Mesenchymal stem cell (in vitro differentiated cells and primary cell): ENCODE results near the gene GALNT4.

ENCODE experiments used
- DNase-seq: peaks from one replicate; pipeline ENCODE4 v3.0.0-alpha.2; 2013
- H2AFZ ChIP-seq: one replicate; pipeline ENCODE4 v1.6.1; 2013; ENCODE audit warnings: low read depth, mild to moderate bottlenecking, control low read depth, inconsistent platforms, low read length, moderate library complexity
- H2AK5ac ChIP-seq: 2 replicates; pipeline ENCODE4 v1.6.1; 2013; ENCODE audit warnings: low read length, moderate library complexity, mild to moderate bottlenecking, inconsistent platforms; ENCODE audit not compliant: severe bottlenecking
- H2BK120ac ChIP-seq: one replicate; pipeline ENCODE4 v1.6.1; 2013; ENCODE audit warnings: low read depth, mild to moderate bottlenecking, inconsistent platforms, low read length, moderate library complexity
- H2BK12ac ChIP-seq, 2 experiments: one replicate each; pipeline ENCODE4 v1.6.1; 2013; ENCODE audit warnings: inconsistent platforms in 2 of 2, low read length in 2 of 2, mild to moderate bottlenecking in 2 of 2, moderate library complexity in 2 of 2, control low read depth in 1 of 2
- H2BK15ac ChIP-seq: one replicate; pipeline ENCODE4 v1.6.1; 2013; ENCODE audit warnings: mild to moderate bottlenecking, low read depth, inconsistent platforms; ENCODE audit not compliant: poor library complexity, severe bottlenecking
- H2BK5ac ChIP-seq: 2 replicates; pipeline ENCODE4 v1.6.1; 2013; ENCODE audit warnings: low read depth, mild to moderate bottlenecking, low read length, control low read depth, inconsistent platforms; ENCODE audit not compliant: poor library complexity, severe bottlenecking
- H3K14ac ChIP-seq, 2 experiments: one replicate each; pipeline ENCODE4 v1.6.1; 2013; ENCODE audit warnings: inconsistent platforms in 2 of 2, low read length in 2 of 2, control low read depth in 1 of 2, mild to moderate bottlenecking in 1 of 2, moderate library complexity in 1 of 2
- H3K18ac ChIP-seq, 2 experiments: one replicate each; pipeline ENCODE4 v1.6.1; 2013; ENCODE audit warnings: inconsistent platforms in 2 of 2, low read length in 2 of 2, control low read depth in 1 of 2, low read depth in 1 of 2, mild to moderate bottlenecking in 1 of 2
- H3K23ac ChIP-seq, 2 experiments: one replicate each; pipeline ENCODE4 v1.6.1; 2013; ENCODE audit warnings: inconsistent platforms in 2 of 2, low read length in 2 of 2, mild to moderate bottlenecking in 2 of 2, moderate library complexity in 2 of 2, control low read depth in 1 of 2
- H3K27ac ChIP-seq: 2 replicates; pipeline ENCODE4 v1.5.1; 2013; ENCODE audit warnings: mild to moderate bottlenecking, moderate library complexity, low read length, control low read depth, inconsistent platforms; ENCODE audit not compliant: poor library complexity, severe bottlenecking
- H3K27me3 ChIP-seq, 2 experiments: 2 replicates each; pipeline versions ENCODE4 v1.6.1 to v1.7.0; 2013; ENCODE audit warnings: low read length in 2 of 2, mild to moderate bottlenecking in 2 of 2, moderate library complexity in 2 of 2, control low read depth in 1 of 2, inconsistent platforms in 1 of 2; ENCODE audit not compliant: control insufficient read depth in 1 of 2, insufficient read depth in 1 of 2
- H3K36me3 ChIP-seq, 2 experiments: 2 replicates each; pipeline versions ENCODE4 v1.6.1 to v1.7.0; 2013; ENCODE audit warnings: low read length in 2 of 2, control low read depth in 1 of 2, inconsistent platforms in 1 of 2, low read depth in 1 of 2, mild to moderate bottlenecking in 1 of 2; ENCODE audit not compliant: insufficient read depth in 2 of 2, control insufficient read depth in 1 of 2
- H3K4ac ChIP-seq, 2 experiments: one replicate each; pipeline ENCODE4 v1.6.1; 2013; ENCODE audit warnings: inconsistent platforms in 2 of 2, low read length in 2 of 2, mild to moderate bottlenecking in 2 of 2, moderate library complexity in 2 of 2, control low read depth in 1 of 2, low read depth in 1 of 2
- H3K4me1 ChIP-seq: 2 replicates; pipeline ENCODE4 v1.6.1; 2013; ENCODE audit warnings: low read depth, low read length, control low read depth; ENCODE audit not compliant: control insufficient read depth, insufficient read depth
- H3K4me2 ChIP-seq: 2 replicates; pipeline ENCODE4 v1.6.1; 2013; ENCODE audit warnings: low read length, mild to moderate bottlenecking, inconsistent platforms; ENCODE audit not compliant: poor library complexity, severe bottlenecking
- H3K4me3 ChIP-seq, 2 experiments: 2 replicates each; pipeline versions ENCODE4 v1.5.1 to v1.7.0; 2013; ENCODE audit warnings: low read length in 2 of 2, mild to moderate bottlenecking in 2 of 2, control low read depth in 1 of 2, low read depth in 1 of 2; ENCODE audit not compliant: insufficient read depth in 1 of 2
- H3K79me1 ChIP-seq: replicated peaks from 2 replicates; pipeline ENCODE4 v1.6.1; 2013; ENCODE audit warnings: mild to moderate bottlenecking, control low read depth, low read length, inconsistent platforms; ENCODE audit not compliant: poor library complexity, severe bottlenecking
- H3K9ac ChIP-seq: 2 replicates; pipeline ENCODE4 v1.7.0; 2013; ENCODE audit warnings: mild to moderate bottlenecking, low read length, moderate library complexity
- H3K9me3 ChIP-seq: 2 replicates; pipeline ENCODE4 v1.7.0; 2013; ENCODE audit warnings: mild to moderate bottlenecking, low read length; ENCODE audit not compliant: control insufficient read depth
- H4K8ac ChIP-seq: one replicate; pipeline ENCODE4 v1.6.1; 2013; ENCODE audit warnings: inconsistent platforms, mild to moderate bottlenecking, low read length, moderate library complexity
- H4K91ac ChIP-seq: one replicate; pipeline ENCODE4 v1.6.1; 2013; ENCODE audit warnings: mild to moderate bottlenecking, low read length, inconsistent platforms
- WGBS: methylation state at CpG from one replicate; pipeline ENCODE4 v1.1.7; 2013; ENCODE audit warnings: mixed read lengths; 5-methylcytosine and 5-hydroxymethylcytosine counted together

Gene GALNT4

GRCh38 chr12:89538897-89539296 lies 14.3 kb upstream of the GALNT4 start:
- Histone ChIP-seq H2AK5ac (no peak overlapping the region), H3K36me3 (no peaks in the 10 kb centered on the region), H3K9ac (no peak overlapping the region), H3K27me3 (no peaks in the 10 kb centered on the region), H3K27ac (no peak overlapping the region), H3K4me3 (no peak overlapping the region), H3K4ac (no peak overlapping the region), H3K14ac (no peak overlapping the region), H4K91ac (no peak overlapping the region), H3K4me1 (no peaks in the 10 kb centered on the region), H2BK12ac (no peak overlapping the region), H3K18ac (no peak overlapping the region), H3K4me2 (no peak overlapping the region), H4K8ac (no peak overlapping the region), H2BK5ac (no peak overlapping the region), H3K23ac (no peak overlapping the region), H2AFZ (no peak overlapping the region), H3K79me1 (no peaks in the 10 kb centered on the region), H2BK15ac (no peak overlapping the region), H3K9me3 (no peaks in the 10 kb centered on the region), H2BK120ac (no peak overlapping the region)
- DNase-seq: no peak
- 82% methylated on average over 3 of the region's 4 CpGs for WGBS

DNA sequence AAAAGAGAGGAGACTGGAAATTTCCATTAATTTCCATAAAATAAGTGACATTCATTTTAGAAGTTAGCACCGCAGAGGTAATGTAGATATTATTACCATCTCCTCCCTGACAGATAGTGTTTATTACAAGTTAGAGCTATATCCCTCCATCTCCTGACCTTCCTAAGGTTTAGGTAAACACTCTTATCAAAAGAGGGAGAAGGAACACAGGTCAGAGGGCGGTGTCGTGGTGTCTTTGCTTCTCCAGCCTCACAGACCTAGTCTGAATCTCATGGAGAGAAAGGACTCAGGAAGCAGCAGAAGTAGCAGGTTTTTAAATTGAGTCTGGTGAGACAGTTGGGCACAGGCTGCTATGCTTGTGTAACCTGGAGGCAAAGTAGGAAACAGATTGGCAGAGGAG lies 12.8 kb upstream of the GALNT4 start:
- Histone ChIP-seq H3K14ac (no peak overlapping the region), H2AK5ac (no peak overlapping the region), H3K4ac (no peak overlapping the region), H3K4me2 (no peak overlapping the region), H3K18ac (no peak overlapping the region), H3K4me3 (no peak overlapping the region), H3K27ac (no peak overlapping the region), H2BK12ac (no peak overlapping the region), H3K9ac (no peak overlapping the region), H3K79me1 (no peaks in the 10 kb centered on the region), H3K23ac (no peak overlapping the region), H4K8ac (no peak overlapping the region), H3K9me3 (no peaks in the 10 kb centered on the region), H3K4me1 (no peaks in the 10 kb centered on the region), H2BK15ac (no peak overlapping the region), H4K91ac (no peak overlapping the region), H2BK5ac (no peak overlapping the region), H3K36me3 (no peaks in the 10 kb centered on the region), H2AFZ (no peak overlapping the region), H2BK120ac (no peak overlapping the region), H3K27me3 (no peaks in the 10 kb centered on the region)
- no peak for DNase-seq
- 93% methylated on average over 2 of the region's 3 CpGs for WGBS

DNA sequence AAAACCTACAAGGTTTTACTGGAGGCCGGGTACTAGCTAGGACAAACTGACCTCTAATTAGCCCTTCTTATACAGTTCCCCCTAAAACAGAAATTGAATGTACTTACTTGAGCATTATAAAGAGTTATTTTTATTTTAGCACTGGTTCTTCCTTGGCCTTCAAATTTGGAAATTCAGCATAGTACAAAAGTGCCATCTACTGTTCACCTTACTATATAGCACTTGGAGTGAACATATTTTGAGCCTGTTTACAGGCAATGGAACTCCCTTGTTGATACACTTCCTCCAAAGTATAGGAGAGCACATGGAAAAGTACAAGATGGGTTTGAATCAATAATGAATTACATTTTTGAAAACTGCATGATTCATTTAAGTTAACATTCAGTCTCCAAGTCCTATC lies 5.1 kb upstream of the GALNT4 start:
- Histone ChIP-seq H3K14ac (no peak overlapping the region), H3K9me3 (no peaks in the 10 kb centered on the region), H3K4me3 (no peak overlapping the region), H4K8ac (no peak overlapping the region), H3K4me2 (no peak overlapping the region), H2AFZ (no peak overlapping the region), H3K23ac (no peak overlapping the region), H3K27ac (no peak overlapping the region), H2AK5ac (no peak overlapping the region), H2BK120ac (no peak overlapping the region), H2BK12ac (no peak overlapping the region), H3K79me1 (peaks cover 4% of the 10 kb centered on the region), H3K4ac (no peak overlapping the region), H2BK5ac (no peak overlapping the region), H3K9ac (peak overlapping the region; percentile 42), H3K4me1 (no peaks in the 10 kb centered on the region), H4K91ac (no peak overlapping the region), H3K36me3 (no peaks in the 10 kb centered on the region), H3K18ac (no peak overlapping the region), H3K27me3 (no peaks in the 10 kb centered on the region), H2BK15ac (no peak overlapping the region)
- DNase-seq: peak; percentile 67
- WGBS: 20% methylated on average over 1 of the region's 1 CpG

DNA sequence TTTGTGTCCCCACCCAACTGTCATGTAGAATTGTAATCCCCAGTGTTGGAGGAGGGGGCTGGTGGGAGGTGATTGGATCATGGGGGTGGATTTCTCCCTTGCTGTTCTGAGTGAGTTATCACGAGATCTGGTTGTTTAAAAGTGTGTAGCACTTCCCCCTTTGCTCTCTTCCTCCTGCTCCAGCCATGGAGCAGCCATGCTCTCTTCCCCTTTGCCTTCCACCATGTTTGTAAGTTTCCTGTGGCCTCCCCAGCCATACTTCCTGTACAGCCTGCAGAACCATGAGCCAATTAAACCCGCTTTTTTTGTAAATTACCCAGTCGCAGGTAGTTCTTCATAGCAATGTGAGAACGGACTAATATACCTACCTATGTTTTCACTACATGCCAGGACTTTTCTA lies 3.8 kb upstream of the GALNT4 start:
- Histone ChIP-seq H3K18ac (no peak overlapping the region), H2AFZ (no peak overlapping the region), H3K14ac (no peak overlapping the region), H3K27me3 (no peaks in the 10 kb centered on the region), H2BK15ac (no peak overlapping the region), H2AK5ac (no peak overlapping the region), H3K79me1 (peaks cover 7% of the 10 kb centered on the region), H2BK120ac (no peak overlapping the region), H3K4me3 (no peak overlapping the region), H3K27ac (no peak overlapping the region), H3K23ac (no peak overlapping the region), H3K9me3 (no peaks in the 10 kb centered on the region), H3K9ac (no peak overlapping the region), H2BK5ac (no peak overlapping the region), H2BK12ac (no peak overlapping the region), H3K36me3 (peaks cover under 1% of the 10 kb centered on the region in 2 experiments), H3K4me2 (no peak overlapping the region), H4K8ac (no peak overlapping the region), H3K4me1 (peaks cover 3% of the 10 kb centered on the region), H4K91ac (no peak overlapping the region), H3K4ac (no peak overlapping the region)
- 90% methylated on average over 4 of the region's 4 CpGs for WGBS
- no peak for DNase-seq
